Ovary (tissue), 9 donors: ENCODE data around the gene TBC1D1. TPM values are rescaled to one million over a fixed set of nuclear protein-coding genes. Genes with fewer than 3 reads are reported as not detected.

Experiments used
- DNase-seq, 5 donors: peaks; one replicate each; pipeline ENCODE4 v3.0.0-alpha.2; 2019 to 2020
- H3K27ac ChIP-seq, 2 donors: fragments of 200-600 bp; one replicate each; pipeline versions ENCODE4 v1.5.1 to v1.8.0; 2019 to 2022
- H3K27me3 ChIP-seq: fragments of 200-600 bp; one replicate; pipeline ENCODE4 v1.8.0; 2022
- H3K36me3 ChIP-seq: fragments of 200-600 bp; sonication (generic); one replicate; pipeline ENCODE4 v1.5.1; 2019
- H3K4me1 ChIP-seq: one replicate; pipeline ENCODE4 v1.8.1; 2013; ENCODE audit warnings: mild to moderate bottlenecking, moderate library complexity; ENCODE audit not compliant: insufficient read depth
- H3K4me3 ChIP-seq: fragments of 200-600 bp; sonication (generic); one replicate; pipeline ENCODE4 v1.5.1; 2017
- H3K9me3 ChIP-seq, 2 donors: fragments of 200-600 bp in 1 of 2; sonication (generic) in 1 of 2; one replicate each; pipeline versions ENCODE4 v1.5.1 to v1.8.1; 2013 to 2019; ENCODE audit warnings: mild to moderate bottlenecking in 1 of 2, moderate library complexity in 1 of 2
- EP300 ChIP-seq: sonication (generic); formaldehyde crosslinking; IDR thresholded peaks from one replicate; pipeline ENCODE4 v1.6.1; 2017; ENCODE audit warnings: antibody characterized with exemption
- POLR2A ChIP-seq: fragments of 450-650 bp; IDR thresholded peaks from one replicate; pipeline ENCODE4 v1.6.1; 2017; ENCODE audit warnings: antibody characterized with exemption, mild to moderate bottlenecking, moderate library complexity
- WGBS, 3 donors: extraction: QIAGEN DNeasy Blood & Tissue Kit in 1 of 3; methylation state at CpG; one replicate each; pipeline versions ENCODE4 v1.1.5 to v1.1.7; 2013 to 2017; 5-methylcytosine and 5-hydroxymethylcytosine counted together
- intact Hi-C, 4 donors: fragments of 100-400 bp; cut with DNase I; formaldehyde crosslinking; loops; one replicate each; pipeline versions ENCODE4 v1.11.0 to v1.15.1; 2022 to 2023
- polyA plus RNA-seq, 2 donors: library from polyadenylated mRNA; stranded (reverse); fragments of 200-250 nt in 1 of 2; fragments of 350-450 nt in 1 of 2; fragmentation: Illumina TruSeq in 1 of 2; extraction: RNeasy Lipid Tissue Mini Kit (QIAGEN cat#74804) in 1 of 2; gene quantifications; one replicate each; pipeline ENCODE4 v1.2.3, GENCODE V29; 2013 to 2014
- total RNA-seq, 7 donors: library from RNA; depleted of rRNA in 2 of 7; stranded (reverse); fragments of >200 nt in 2 of 7; fragmentation: NEBNext Ultra II Directional in 3 of 7; extraction: Animal tissue kit (Norgen Biotek cat#: 25700) in 3 of 7; gene quantifications; one replicate each; pipeline versions ENCODE4 v1.1.0 to v1.2.4, GENCODE V29; 2016 to 2023
- TF ChIP-seq, protein P1 (sequence below), 3 donors: fragments of 450-650 bp in 2 of 3; fragments of 200-600 bp in 1 of 3; IDR thresholded peaks; one replicate each; pipeline versions ENCODE4 v1.5.1 to v1.8.0; 2016 to 2022; ENCODE audit warnings: antibody characterized with exemption in 3 of 3, mild to moderate bottlenecking in 1 of 3
- donor health status: DM: no; HTN: no; CAD: no; lungs with moderate emphysema.
- donor health status: DM: no; HTN: no; CAD: no.
- donor health status: Bipolar disorder and iron deficiency.
- donor health status: DM: yes; HTN: yes; CAD: no.
- donor health status: DM: no; HTN: no; CAD: no.
- donor health status: DM: yes; HTN: yes; CAD: no.

Gene TBC1D1
- total and polyA plus RNA-seq, 9 donors, result 39.5 to 104 (median 63.9) TPM

DNA sequence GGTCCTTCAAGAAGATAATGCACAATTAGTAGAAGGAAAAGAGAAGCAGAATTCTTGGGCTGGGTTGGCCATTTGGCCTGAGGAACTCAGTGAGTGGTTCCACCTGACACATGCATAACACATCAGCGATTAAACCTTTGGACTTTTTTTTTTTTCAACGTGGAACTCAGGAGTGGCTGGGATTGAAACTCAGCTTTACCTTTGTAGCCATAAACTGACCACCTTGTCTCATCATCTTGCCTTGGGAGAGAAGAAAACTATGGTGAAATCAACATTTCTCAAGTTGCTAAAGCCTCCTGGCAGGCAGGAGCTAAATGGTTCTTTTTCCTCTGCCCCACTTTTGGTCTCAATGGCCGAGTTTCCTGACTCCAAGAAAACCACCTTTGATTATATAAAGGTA is 85.6 kb downstream of the TBC1D1 start:
- 40 to 44% (median 43%) methylated on average over 3 of the region's 3 CpGs for WGBS, 3 donors
- intact Hi-C loops, result loop anchor here in 3 of 4 donors (10.0 kb wide), 2 partner anchors 58 to 152 kb away; partner anchors contain the start of gene PGM2 (in 2 of the 3)
- Histone ChIP-seq H3K9me3 (no peaks in the 10 kb centered on the region), H3K36me3 (no peaks in the 10 kb centered on the region), H3K4me1 (peaks cover 5% of the 10 kb centered on the region), H3K27ac (peak overlapping the region; percentile 63 to 92), H3K4me3 (peak overlapping the region; percentile 55), H3K27me3 (no peaks in the 10 kb centered on the region)
- TF ChIP-seq, protein P1, sequence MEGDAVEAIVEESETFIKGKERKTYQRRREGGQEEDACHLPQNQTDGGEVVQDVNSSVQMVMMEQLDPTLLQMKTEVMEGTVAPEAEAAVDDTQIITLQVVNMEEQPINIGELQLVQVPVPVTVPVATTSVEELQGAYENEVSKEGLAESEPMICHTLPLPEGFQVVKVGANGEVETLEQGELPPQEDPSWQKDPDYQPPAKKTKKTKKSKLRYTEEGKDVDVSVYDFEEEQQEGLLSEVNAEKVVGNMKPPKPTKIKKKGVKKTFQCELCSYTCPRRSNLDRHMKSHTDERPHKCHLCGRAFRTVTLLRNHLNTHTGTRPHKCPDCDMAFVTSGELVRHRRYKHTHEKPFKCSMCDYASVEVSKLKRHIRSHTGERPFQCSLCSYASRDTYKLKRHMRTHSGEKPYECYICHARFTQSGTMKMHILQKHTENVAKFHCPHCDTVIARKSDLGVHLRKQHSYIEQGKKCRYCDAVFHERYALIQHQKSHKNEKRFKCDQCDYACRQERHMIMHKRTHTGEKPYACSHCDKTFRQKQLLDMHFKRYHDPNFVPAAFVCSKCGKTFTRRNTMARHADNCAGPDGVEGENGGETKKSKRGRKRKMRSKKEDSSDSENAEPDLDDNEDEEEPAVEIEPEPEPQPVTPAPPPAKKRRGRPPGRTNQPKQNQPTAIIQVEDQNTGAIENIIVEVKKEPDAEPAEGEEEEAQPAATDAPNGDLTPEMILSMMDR (IDR thresholded peaks at IDR 0.05), result no peak
- TF ChIP-seq EP300 (no peak), POLR2A (no peak)
- no peak for DNase-seq

DNA sequence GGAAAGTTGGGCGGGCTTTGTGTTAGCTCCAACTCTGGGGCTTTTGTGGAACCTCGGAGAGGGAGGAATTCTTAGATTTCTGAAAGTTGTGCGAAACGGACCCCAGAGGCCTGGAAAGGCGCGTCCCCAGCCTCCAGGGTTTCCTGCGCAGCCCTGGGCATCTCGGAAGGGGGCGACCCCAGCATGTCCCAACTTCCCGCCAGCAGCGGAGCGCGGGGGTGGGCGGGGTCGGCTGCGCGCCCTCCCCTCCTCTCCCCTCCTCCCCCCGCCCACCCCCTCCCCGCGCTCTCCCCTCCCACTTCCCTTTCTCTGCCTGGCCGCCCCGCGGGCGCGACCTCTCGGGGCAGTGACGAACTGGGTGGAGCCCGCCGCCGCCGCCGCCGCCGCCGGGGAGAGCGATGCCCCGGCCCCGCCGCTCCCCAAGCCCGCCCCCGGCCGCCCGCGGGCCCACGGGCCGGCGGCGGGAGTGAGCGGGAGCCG is 86.1 kb downstream of the TBC1D1 start:
- H3K36me3 ChIP-seq, result no peaks in the 10 kb centered on the region
- intact Hi-C loops, result loop anchor here in 3 of 4 donors (10.0 kb wide), 2 partner anchors 58 to 152 kb away; partner anchors contain the start of gene PGM2 (in 2 of the 3)
- DNase-seq, result peak; percentile 78 to 88 (median 85)
- TF ChIP-seq, protein P1 (IDR thresholded peaks at IDR 0.05), result peak in 1 of 3 donors; percentile 13
- TF ChIP-seq POLR2A (no peak), EP300 (peak; percentile 16)
- no peaks in the 10 kb centered on the region for H3K9me3 ChIP-seq
- H3K27ac ChIP-seq, result peak overlapping the region; percentile 86 to 92
- H3K4me3 ChIP-seq, result peak overlapping the region; percentile 55
- H3K27me3 ChIP-seq, result no peaks in the 10 kb centered on the region
- WGBS, 3 donors, result 1% methylated on average over 16 to 50 of the region's 50 CpGs
- H3K4me1 ChIP-seq, result peaks cover 7% of the 10 kb centered on the region

DNA sequence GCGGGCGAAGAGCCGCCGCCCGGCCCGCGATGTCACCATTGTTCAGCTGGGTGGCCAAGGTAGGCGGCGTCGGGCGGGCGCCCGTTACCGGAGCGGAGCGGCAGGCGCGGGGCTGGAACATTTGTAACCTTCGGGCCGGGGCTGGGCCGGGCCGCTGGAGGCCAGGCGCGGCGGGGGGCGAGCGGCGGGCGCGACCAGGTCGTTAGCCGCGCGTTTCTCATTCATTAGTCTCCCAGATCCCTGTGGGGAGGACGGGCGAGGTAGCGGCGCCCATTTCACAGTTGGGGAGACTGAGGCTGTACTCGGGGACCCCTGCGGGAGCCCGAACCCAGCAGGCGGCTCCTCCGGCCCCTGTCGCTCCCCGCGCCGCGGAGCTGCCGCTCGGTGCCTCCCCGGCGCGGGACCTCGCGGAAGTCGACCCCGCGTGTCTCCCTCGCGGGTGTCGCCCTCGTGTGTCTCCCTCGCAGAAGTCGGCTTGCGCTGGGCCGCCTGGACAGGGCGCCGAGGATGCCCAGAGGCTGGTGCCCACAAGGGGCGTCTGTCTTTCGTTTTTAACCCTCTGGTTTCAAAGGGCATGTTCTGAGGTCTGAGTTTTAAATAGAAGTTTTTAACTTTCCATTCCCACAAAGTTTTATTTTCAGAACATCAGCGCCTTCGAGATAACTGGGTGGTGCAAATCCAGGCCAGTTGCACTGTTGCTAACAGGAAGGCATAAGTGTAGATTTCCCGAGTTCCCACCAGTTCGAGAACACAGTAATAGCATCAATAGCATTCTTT is 86.8 kb downstream of the TBC1D1 start:
- intact Hi-C loops, result loop anchor here in 3 of 4 donors (2.0 to 10.0 kb wide), 3 partner anchors 57 to 153 kb away; partner anchors contain the start of genes PGM2 (in 2 of the 3) and TBC1D1 (in 1 of the 3)
- Histone ChIP-seq H3K27ac (peak overlapping the region; percentile 86 to 92), H3K9me3 (no peaks in the 10 kb centered on the region), H3K27me3 (no peaks in the 10 kb centered on the region), H3K4me3 (peak overlapping the region; percentile 55), H3K36me3 (no peaks in the 10 kb centered on the region), H3K4me1 (peaks cover 7% of the 10 kb centered on the region)
- WGBS, 3 donors, result 0 to 1% (median 0%) methylated on average over 57 to 74 of the region's 74 CpGs
- TF ChIP-seq POLR2A, result peak; percentile 10
- TF ChIP-seq, protein P1 (IDR thresholded peaks at IDR 0.05), result peak; percentile 52 to 55 (median 53)
- TF ChIP-seq EP300, result no peak
- DNase-seq, result peak; percentile 63 to 80 (median 75)

DNA sequence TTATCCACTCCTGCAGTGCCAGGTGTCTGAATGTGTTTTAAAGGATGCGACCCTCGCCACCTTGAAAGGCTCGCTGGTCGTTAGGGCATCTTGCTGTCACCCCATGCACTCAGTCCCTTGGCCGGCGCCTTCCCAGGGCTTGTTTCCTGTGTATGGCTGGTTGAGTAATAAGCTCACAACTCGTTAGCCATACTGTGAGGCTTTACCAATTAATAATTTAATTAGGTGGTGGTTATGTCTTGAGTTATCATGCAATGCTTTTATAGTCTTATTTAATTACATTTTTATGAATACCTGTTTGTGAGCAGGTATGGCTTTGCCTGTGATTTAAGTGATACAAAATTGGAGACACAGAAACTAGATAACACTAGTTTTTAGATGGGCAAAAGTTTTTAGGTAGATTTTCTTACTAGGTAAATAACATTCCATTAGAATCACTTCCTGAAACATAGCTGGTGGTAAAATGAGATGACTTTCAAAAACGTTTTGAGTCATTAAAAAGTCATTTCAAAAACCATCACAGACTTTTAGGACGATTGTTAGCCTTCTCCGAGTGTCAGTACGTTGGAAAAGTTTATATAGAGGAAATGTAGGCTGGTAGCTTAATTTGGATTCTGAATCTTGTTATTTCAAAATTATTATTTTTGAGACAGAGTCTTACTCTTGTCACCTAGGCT is 87.5 kb downstream of the TBC1D1 start:
- DNase-seq, result peak in 1 of 5 donors; percentile 39
- H3K27ac ChIP-seq, result peak overlapping the region; percentile 86 to 92
- WGBS, 3 donors, result 39 to 51% (median 48%) methylated on average over 11 of the region's 11 CpGs

More for the DNA sequence above, 87.5 kb downstream of the TBC1D1 start:
- Histone ChIP-seq H3K4me1 (peaks cover 7% of the 10 kb centered on the region), H3K27me3 (no peaks in the 10 kb centered on the region), H3K36me3 (no peaks in the 10 kb centered on the region), H3K4me3 (peak overlapping the region; percentile 55), H3K9me3 (no peaks in the 10 kb centered on the region)
- no peak for TF ChIP-seq POLR2A
- TF ChIP-seq, protein P1 (IDR thresholded peaks at IDR 0.05), result no peak
- TF ChIP-seq EP300, result no peak
- intact Hi-C loops, result loop anchor here in 3 of 4 donors (2.0 to 10.0 kb wide), 3 partner anchors 56 to 154 kb away; partner anchors contain the start of genes PGM2 (in 2 of the 3) and TBC1D1 (in 1 of the 3)
